ENCODE results near the gene ZNF366.

Gene ZNF366

DNA sequence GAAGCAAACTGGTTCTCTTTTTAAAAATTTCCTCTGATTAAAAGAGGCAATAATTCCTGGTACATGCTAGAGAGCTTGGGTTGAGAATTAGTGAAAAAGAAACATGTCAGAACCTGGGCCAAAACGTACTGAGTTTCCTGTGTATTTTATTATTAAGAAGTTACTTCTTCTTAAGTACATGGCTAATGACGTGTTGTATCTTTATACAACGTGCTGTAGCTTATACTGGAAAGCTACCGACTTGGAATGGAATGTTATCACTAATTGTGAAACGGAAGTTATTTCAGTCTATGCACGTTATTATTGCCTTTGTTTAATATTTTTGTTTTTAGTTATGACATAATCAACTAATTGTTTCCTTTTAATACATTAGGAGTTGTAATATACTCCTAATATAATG, 43.1 kb downstream of the ZNF366 start:
- DNase-seq = no peak

DNA sequence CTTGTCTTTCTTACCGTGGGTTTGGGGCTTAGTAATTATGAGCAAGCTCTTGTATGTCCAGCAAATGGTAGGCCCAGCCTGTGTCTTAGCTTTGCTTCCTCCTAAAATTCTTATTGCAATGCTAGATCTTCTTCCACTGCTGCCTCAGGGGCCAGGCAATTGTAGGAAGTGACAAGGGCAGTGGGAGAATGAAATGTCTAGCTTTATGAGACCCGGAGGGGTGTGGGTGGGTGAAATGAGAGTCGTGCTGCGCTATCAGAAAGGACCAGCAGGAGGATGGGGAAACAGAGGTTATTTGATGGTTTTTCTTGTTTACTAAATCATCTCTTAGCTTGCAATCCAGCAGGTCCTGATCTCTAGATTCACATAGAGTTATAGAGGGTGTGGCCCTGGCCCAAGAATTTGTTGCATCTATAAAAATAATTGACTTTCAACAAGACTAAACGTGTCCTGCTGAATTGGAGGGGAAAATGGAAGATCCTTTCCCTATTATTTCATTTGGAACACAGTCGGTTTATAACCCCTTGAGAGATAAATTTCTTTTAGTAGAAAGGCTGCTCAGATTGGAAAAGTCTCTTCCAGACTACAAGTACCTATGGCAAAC, 43.7 kb downstream of the ZNF366 start:
- DNase-seq = no peak

DNA sequence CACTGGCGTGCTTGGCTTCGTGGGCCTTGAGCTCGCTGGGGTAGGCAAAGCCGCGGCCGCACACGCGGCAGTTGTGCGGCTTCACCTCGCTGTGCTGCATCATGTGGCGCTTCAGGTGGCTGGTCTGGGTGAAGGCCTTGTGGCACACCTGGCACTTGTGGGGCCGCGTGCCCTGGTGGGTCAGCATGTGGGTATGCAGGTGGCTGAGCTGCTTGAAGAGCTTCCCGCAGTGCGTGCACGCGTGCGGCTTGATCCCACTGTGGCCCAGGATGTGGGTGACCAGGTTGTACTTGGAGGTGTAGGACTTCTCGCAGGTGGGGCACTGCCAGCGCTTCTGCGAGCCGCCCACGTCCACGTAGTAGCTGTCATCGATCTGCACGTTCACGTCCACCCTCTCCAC, 46.8 kb downstream of the ZNF366 start:
- DNase-seq = no peak

DNA sequence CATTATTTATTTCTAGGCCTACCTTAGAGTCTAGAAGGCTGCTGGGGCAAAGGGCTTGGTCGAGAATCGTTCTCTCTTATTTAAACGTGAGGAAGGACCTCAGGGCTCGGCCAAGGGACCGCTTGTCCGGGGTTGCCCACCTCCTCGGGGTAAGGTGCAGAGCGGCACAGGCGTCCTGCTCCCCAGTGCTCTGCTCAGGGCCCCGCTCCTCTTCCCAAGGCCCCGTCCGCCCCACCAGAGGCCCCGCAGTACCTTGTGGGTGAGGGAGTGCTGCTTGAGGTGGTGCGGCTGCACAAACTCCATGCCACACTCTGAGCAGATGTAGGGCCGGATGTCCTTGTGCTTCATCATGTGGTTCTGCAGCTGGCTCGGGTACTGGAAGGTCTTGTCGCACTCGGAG, 47.3 kb downstream of the ZNF366 start:
- DNase-seq = no peak

DNA sequence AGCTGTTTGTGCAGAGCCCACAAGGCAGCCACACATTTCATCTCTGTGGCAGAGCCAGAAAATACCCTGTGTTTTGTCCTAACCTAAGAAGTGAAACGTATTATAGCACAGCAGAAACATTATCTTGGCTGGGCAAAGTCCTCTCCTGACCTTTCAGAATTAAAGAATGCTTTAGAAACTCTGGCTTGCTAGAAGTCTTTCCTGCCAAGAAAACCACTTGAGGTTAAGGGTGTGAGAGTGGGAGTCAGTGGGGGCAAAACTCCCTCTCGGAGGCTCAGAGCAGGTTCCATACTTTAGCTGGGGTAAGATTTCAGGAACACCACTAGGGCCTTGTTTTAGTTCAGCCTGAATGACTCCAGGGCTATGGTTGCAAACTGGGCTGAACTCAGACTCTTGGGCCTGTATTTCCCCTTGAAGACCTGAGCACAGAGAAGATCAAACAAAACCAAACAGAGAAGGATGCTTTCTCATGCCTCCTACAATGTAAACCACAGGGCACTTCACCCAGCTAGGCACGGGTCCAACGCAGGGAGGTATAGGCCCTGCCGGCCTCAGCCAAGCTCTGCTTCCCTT, 48.0 kb downstream of the ZNF366 start:
- peak; percentile 34 for DNase-seq

DNA sequence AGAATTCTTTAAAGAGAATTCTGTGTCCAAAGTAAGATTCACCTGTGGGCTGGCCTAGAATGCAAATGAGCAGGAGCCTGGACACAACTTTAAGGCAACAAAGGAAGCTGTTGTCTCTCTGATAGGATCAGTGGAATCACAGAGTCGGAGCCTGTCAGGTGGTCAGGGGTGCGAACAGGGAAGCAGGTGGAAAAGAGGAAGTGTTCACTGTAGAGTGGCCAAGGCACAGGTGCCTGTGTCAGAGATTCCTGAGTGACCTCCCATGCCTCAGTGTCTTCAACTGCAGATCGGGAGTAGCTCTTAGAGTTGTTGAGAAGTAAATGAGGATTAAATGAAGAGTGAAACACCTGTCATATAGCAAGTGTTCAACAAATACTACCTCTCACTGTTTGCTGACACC, 48.8 kb downstream of the ZNF366 start:
- no peak for DNase-seq

DNA sequence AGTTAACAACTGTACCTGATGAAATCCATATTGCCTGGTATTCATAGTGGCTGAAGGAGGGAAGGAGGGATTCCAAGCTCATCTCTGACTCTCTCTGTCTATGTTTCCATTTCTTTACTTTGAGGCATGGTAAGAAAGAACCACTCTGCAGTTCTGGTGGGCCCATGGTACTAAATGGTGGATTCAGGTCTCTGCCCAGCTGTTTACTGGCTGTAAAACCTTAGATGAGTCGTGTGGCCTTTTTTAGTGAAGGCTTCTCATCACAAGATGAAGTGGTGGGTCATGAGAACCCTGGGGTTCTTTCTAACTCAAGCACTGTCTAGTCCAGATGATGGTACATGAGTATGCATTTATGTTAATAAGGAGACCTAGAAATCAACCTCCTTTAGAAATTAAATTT, 49.7 kb downstream of the ZNF366 start:
- DNase-seq = no peak

DNA sequence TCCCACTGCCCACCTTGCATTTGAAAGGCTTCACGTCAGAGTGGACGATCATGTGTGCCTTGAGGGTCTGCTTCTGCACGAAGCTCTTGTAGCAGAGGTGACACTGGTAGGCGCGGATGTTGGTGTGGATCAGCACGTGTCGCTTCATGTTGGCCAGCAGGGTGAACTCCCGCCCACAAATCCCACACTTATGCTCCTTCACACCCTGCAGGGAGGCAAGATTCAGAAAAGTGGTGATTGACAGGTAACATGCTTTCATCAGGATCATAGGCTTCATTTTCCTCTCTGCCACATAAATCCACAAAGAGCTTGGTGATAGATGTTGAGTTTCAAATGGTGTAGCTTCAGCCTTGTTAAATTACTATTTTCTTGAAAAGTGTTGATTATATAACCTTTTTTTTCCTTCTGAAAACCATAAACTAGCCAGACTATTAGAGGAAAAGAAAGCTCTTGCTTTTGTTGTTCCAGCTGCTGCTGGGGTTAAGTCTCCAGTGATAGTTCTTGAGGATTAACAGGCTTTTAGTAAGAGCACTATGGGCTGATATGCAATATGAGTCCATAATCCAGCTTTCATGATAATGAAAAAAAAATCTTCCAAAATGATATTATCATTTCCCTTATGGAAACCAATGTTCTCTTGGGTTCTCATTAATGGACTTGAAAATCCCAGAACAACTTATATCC, 50.7 kb downstream of the ZNF366 start:
- no peak for DNase-seq

DNA sequence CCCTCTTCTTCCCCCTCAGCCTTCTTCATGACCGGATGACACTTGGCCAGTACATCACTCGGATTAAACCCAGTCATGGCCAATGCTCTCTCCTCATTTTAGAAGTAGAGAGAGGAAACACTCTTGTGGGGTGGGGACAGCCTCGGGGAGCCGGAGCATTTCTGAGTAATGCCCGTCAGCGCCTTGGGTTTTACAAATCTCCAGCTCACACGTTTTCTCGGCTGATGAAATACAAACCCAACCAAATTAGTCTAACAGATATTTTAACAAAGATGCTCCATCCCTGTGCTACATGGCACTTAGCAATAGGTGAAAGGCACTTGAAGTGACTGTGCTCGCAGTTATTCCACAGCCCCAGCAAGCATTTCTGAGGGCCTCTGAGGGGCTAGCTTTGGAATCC, 51.7 kb downstream of the ZNF366 start:
- no peak for DNase-seq

DNA sequence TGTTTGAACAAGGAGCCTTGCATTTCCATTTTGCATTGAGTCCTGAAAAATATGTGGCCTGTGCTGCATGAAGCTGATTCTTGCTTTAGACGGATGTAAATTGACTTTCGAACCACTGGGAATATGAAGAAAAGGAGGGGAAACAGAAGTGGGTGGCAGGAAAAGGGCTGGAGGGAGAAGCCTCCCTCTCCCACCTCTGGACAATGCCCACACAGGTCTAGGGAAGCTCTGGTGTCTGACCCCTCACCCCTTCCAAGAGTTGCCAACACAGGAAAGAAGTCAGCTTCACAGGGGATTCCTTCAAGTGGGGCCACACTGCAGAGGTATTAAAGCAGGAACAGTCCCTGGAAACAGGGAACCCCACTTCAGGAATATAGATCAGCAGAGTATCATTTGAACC, 52.2 kb downstream of the ZNF366 start:
- DNase-seq = no peak

DNA sequence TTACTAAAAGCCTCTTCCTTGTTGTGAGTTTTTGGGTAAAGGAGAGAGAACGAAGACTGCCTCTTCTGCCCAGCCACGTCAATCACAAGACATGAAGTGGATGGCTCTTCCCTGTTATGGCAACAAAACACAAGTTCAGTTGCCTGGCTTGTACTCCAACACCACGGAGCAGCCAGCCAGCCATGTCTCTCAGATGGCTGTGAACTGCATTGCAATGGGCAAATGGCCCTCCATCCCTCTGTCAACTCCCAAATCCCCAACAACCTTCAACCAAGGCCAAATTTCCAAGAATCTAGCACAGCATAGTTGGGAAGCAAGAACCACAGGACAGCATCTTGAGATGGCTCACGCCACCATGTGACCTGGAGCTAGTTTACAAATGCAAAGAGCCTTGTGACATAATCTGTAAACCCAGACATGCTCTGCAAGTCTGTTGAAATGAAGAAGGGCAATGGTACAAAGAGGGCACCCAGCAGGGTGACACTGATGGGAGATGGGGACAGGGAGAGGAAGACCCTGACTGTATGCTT, 53.9 kb downstream of the ZNF366 start:
- DNase-seq = no peak

DNA sequence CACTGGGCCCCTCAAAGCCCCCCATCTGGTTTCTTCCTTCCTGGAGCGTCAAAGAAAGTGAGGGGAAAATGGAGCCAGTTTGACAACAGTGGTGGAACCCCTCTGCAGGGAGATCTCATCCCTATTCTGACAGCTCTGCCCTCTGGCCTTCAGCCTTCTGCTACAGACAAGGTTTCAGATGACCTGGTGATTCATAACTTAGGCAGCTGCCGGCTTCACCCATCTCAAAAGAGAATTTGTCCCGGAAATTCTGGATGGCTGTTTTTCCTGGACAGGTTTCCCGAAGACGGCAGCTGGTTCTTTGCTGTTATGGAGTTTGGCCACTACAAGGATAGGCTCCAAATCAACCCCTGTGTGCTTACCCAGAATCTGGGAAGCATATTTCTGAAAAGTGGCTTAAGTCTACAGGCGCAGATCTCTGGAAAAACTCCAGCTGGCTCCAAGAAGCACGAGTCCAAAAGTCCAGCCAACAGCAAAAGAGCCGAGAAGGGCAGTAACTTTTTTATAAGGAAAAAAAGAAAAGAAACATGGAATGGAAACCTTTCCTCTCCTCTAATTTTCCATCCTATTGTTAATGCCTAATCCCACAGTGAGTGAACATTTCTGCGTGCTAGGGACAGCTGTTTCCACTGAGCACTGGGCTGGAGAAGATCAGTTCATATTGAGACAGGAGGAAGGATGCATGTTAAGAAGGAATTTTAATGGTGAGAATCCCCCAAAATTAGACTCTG, 54.5 kb downstream of the ZNF366 start:
- no peak for DNase-seq

DNA sequence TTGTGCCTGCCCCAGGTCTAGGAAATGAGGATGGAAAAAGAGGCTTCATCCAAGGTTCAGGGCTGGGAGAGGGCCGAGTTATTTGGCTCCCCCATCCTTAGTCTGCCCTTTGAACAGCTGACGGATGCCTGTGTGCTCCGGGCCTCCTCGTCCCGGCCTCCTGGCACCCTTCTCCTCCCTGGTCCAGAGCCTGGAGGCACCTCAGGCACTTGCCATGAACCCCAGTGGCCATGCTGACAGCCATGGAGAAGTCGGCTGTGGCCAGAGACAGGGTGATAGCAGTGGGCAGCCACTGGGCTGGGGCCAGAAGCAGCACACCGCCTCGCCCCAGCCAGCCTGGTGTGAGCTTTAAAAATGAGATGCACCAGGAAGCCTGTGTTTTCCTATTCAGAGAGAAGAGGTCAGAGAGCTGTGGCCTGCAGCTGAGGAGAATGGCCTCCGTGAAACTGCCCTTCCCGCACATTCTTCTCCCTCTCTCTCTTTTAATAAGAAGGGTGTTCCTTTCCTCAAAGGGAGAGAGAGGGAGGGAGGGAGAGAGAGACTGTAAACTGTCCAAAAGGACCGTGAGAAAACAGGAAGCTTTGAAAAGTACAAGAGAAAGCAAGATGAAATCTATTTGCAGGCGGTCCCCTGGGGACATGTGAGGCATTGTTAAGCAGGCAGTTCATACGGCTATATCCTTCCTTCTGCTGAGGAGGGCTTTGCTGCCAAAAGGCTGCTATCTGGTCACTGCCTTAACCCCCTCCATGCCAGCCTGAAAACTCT, 55.3 kb downstream of the ZNF366 start:
- peak; percentile 57 for DNase-seq

DNA sequence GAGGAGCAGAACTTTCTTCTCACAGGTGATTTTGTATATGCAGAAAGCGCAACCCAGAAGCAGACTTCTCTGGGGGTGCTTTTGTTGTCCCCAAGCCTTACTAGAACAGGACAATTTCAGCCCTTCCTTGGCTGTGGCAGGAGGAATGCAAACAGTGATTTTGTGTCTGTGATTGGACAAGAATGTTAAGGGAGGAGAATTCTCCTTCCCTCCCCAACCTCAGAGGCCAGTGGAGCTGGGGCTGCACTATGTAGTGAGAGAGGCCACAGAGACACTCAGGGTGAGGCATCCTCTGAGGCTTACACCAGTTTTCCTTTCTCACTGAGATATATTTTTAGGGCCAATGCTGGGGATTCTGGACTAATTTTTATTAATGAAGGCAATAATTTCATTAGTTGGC, 58.8 kb downstream of the ZNF366 start:
- DNase-seq = no peak

DNA sequence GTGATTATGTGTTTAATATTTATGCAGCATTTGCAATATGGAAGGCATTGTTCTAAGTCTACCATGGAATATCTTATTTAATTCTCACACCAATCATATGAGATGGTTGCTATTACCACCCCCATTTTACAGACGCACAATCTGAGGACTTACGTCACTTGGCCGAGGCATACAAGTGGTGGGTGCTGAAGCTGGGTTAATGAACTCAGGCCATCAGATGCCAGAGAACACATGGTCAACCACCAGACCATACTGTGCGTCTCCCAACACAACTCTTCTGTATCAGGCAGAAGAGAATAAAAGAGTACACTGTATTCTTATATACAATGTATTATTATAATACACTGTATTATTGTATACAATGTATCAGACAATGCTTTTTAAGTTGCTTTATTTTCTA, 59.5 kb downstream of the ZNF366 start:
- DNase-seq = no peak

DNA sequence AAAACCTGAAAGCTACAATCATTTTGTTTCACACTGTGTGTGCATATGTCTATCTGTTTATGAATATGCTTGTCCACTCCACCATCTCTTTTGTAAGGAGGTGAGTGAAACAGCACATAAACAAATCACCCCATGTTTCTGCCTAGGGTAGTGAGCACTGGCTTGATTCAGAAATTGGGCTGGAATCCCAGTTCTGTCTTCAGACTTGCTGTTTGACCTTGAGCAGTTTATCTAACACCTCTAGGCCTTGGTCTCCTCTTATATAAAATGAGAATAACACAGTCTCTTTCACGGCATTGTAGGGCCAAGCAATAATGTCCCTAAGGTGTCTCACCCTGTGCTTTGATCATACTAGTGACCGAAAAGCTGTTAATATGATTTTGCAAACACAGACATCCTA, 61.2 kb downstream of the ZNF366 start:
- DNase-seq = no peak

DNA sequence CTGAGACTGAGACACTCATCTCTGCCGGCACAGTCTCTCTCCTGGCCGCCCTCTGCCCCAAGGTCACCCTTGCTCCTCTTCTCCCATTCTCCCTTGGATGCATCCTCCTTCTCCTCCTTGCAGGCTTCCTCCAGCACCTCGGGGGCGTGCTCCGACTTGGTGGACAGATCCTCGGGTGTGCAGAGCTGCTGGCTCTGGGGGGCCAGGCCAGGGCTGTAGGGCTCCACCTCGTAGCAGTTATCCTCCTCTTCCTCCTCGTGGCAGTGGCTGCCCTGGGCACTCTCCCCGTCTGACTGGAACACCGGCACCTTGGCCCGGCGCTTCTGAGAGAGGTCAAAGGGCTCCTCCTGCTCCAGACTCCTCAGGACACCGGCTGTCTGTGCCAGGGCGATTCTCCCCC, 63.3 kb downstream of the ZNF366 start:
- DNase-seq = no peak

DNA sequence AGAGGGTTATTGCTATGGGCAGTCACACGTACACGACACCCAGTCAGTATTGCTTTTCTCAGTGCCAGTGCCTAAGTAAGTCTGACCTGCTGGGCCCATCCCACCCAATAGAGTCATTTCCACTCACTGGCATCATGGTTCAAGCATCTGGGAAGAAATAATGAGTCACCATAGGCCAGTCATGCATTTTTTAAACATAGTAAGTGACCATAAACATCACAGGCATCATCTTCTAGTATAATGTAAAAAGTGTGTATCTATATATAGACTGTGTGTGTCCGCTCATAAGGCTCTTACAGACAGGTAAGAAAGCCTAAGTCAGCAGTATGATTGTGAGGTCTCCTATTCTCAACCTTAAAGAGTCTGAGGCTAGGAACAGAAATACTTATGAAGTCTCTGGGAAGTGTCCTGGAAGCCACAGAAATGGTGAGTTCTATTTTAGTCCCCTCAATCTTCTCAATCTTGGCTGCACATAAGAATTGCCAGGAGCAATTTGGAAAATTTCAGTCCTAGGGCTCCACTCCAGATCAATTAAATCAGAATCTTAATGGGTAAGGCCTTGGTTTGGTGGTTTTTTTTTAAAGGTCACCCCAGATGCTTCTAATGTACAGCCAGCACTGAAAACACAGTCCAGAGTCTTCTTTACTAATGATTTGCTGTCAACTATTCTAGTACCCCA, 65.2 kb downstream of the ZNF366 start:
- DNase-seq = no peak

DNA sequence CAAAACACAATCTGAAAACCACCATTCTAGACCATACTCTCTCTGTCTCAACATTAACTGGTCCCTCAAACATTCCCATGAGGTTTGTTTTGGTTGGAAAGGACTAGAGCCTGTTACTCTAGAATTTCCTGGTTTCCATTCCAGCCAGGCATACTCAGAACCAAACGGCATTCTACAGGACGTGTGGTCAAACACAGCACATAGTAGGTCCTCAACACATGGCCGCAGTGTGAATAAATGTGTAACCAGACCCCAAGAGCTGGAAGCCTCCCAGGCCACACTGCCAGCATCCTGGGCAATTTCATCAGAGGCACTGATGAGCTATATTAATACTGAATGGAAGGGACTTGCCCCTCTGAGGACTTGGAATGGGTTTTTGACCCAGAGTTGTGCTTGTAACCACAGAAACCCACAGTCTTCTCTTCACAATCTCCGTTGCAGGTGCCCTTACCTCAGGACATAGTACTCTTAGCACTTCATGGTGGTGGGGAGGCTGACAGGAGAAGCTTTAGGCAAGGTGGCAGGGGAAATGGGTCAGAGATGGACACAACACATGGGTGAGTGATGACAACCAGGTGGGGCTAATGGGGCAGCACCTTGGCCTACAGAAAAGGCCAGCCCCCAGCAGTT, 66.0 kb downstream of the ZNF366 start:
- DNase-seq = no peak

DNA sequence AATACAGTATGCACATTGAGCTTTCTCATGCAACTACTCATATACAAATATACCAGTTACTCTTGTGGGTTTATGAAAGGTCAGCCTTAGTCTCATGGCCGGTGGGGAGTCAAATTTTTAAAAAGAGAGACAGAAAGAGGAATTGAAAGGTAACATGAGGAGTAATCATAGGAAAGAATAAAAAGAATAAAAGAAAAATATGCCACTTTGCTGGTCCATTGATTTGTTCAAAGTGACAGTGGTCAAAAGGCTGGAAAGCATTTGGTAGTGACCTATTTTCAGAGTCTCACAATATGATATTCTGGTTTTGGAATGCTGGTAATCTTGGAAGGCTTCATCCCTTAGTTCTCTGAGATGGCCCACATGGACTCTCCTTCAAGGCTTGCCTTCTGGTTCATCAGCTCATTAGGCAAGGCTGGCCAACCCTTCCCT, 67.0 kb downstream of the ZNF366 start:
- no peak for DNase-seq

DNA sequence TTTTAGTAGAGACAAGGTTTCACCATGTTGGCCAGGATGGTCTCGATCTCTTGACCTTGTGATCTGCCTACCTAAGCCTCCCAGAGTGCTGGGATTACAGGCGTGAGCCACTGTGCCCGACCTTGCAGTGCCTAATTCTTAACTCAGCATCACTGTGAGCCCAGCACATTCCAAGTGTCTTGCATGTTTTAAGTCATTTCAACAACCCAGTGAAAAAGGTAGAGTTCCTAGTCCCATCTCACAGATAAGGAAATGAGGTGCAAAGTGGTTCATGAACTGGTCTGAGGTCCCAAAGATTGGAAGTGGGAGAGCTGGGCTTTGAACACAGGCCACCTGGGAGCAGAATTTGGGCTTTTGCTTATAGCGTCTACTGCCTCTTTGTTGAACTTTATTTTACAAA, 68.0 kb downstream of the ZNF366 start:
- DNase-seq = no peak
